Tibial nerve (tissue), 4 donors: ENCODE data around the gene GDAP2. TPM values are rescaled to one million over a fixed set of nuclear protein-coding genes. Genes with fewer than 3 reads are reported as not detected.

Source experiments
- DNase-seq, 2 donors: peaks; one replicate each; pipeline ENCODE4 v3.0.0-alpha.2; 2019; ENCODE audit warnings: low spot score in 2 of 2
- H3K27ac ChIP-seq, 4 donors: fragments of 200-600 bp; sonication (generic) in 3 of 4; one replicate each; pipeline ENCODE4 v1.5.1; 2017 to 2019; ENCODE audit warnings: mild to moderate bottlenecking in 1 of 4
- H3K27me3 ChIP-seq, 2 donors: fragments of 200-600 bp; sonication (generic) in 1 of 2; one replicate each; pipeline versions ENCODE4 v1.5.1 to v1.6.0; 2017 to 2019
- H3K36me3 ChIP-seq, 3 donors: fragments of 200-600 bp; sonication (generic); one replicate each; pipeline ENCODE4 v1.5.1; 2018 to 2019
- H3K4me1 ChIP-seq, 4 donors: fragments of 200-600 bp; sonication (generic) in 3 of 4; one replicate each; pipeline ENCODE4 v1.5.1; 2017 to 2019
- H3K4me3 ChIP-seq, 4 donors: fragments of 200-600 bp; sonication (generic) in 3 of 4; one replicate each; pipeline ENCODE4 v1.5.1; 2017 to 2019; ENCODE audit warnings: mild to moderate bottlenecking in 1 of 4, moderate library complexity in 1 of 4
- H3K9me3 ChIP-seq, 4 donors: fragments of 200-600 bp; sonication (generic) in 3 of 4; one replicate each; pipeline ENCODE4 v1.5.1; 2017 to 2019
- EP300 ChIP-seq, 2 donors: sonication (generic); formaldehyde crosslinking; IDR thresholded peaks; one replicate each; pipeline ENCODE4 v1.6.1; 2017; ENCODE audit warnings: antibody characterized with exemption in 2 of 2, mild to moderate bottlenecking in 1 of 2
- POLR2A ChIP-seq, 2 donors: fragments of 450-650 bp; IDR thresholded peaks; one replicate each; pipeline ENCODE4 v1.6.1; 2017; ENCODE audit warnings: antibody characterized with exemption in 2 of 2, mild to moderate bottlenecking in 2 of 2, moderate library complexity in 2 of 2
- whole genome bisulfite sequencing, 2 donors: methylation state at CpG; one replicate each; pipeline ENCODE4 v1.1.5; 2018; 5-methylcytosine and 5-hydroxymethylcytosine counted together
- total RNA-seq, 4 donors: library from RNA; depleted of rRNA; stranded (reverse); fragments of >200 nt; gene quantifications; one replicate each; pipeline ENCODE4 v1.1.0, GENCODE V29; 2016
- TF ChIP-seq, protein P1 (sequence below), 5 experiments: fragments of 200-600 bp in 3 of 5; fragments of 450-650 bp in 2 of 5; sonication (generic) in 3 of 5; IDR thresholded peaks; one replicate each; pipeline ENCODE4 v1.5.1; 2016 to 2019; ENCODE audit warnings: antibody characterized with exemption in 5 of 5, mild to moderate bottlenecking in 3 of 5, moderate library complexity in 2 of 5

GDAP2 gene
- total RNA-seq, 4 donors from 2014 or later = 21.8 to 24.3 (median 22.8) TPM

GRCh38 chr1:117821774-117822482 is 107.5 kb downstream of the GDAP2 start:
- H3K27ac ChIP-seq = no peak overlapping the region

GRCh38 chr1:117821382-117821755 is 108.1 kb downstream of the GDAP2 start:
- H3K27me3 ChIP-seq = no peaks in the 10 kb centered on the region
- no peak overlapping the region for H3K4me3 ChIP-seq
- no peak overlapping the region for H3K27ac ChIP-seq
- H3K36me3 ChIP-seq = no peaks in the 10 kb centered on the region
- no peaks in the 10 kb centered on the region for H3K9me3 ChIP-seq
- 59 to 86% methylated on average over 5 of the region's 5 CpGs for WGBS, 2 donors
- no peak for DNase-seq
- H3K4me1 ChIP-seq = peaks cover 0 to 40% (median 0%) of the 10 kb centered on the region in 4 donors
- TF ChIP-seq EP300 (IDR thresholded peaks at IDR 0.05) = no peak
- TF ChIP-seq, protein P1, sequence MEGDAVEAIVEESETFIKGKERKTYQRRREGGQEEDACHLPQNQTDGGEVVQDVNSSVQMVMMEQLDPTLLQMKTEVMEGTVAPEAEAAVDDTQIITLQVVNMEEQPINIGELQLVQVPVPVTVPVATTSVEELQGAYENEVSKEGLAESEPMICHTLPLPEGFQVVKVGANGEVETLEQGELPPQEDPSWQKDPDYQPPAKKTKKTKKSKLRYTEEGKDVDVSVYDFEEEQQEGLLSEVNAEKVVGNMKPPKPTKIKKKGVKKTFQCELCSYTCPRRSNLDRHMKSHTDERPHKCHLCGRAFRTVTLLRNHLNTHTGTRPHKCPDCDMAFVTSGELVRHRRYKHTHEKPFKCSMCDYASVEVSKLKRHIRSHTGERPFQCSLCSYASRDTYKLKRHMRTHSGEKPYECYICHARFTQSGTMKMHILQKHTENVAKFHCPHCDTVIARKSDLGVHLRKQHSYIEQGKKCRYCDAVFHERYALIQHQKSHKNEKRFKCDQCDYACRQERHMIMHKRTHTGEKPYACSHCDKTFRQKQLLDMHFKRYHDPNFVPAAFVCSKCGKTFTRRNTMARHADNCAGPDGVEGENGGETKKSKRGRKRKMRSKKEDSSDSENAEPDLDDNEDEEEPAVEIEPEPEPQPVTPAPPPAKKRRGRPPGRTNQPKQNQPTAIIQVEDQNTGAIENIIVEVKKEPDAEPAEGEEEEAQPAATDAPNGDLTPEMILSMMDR (IDR thresholded peaks at IDR 0.05) = no peak
- TF ChIP-seq POLR2A (IDR thresholded peaks at IDR 0.05) = no peak

More at GRCh38 chr1:117821774-117822482, 107.5 kb downstream of the GDAP2 start:
- no peak for DNase-seq
- no peak overlapping the region for H3K4me3 ChIP-seq
- TF ChIP-seq, protein P1 (IDR thresholded peaks at IDR 0.05) = no peak
- TF ChIP-seq EP300 (IDR thresholded peaks at IDR 0.05) (no peak), POLR2A (IDR thresholded peaks at IDR 0.05) (no peak)
- no peaks in the 10 kb centered on the region for H3K9me3 ChIP-seq
- H3K4me1 ChIP-seq = peaks cover 0 to 43% (median 0%) of the 10 kb centered on the region in 4 donors
- H3K27me3 ChIP-seq = no peaks in the 10 kb centered on the region
- 66 to 67% methylated on average over 3 of the region's 3 CpGs for WGBS, 2 donors
- H3K36me3 ChIP-seq = no peaks in the 10 kb centered on the region

- WGBS, 2 donors = 73 to 75% methylated on average over 6 to 7 of the region's 7 CpGs
Observed at GRCh38 chr1:117820694-117821381, 108.6 kb downstream of the GDAP2 start.

GRCh38 chr1:117820096-117820495 is 109.3 kb downstream of the GDAP2 start:
- no peak for DNase-seq
- 82 to 100% methylated on average over 2 of the region's 2 CpGs for WGBS, 2 donors
- no peak overlapping the region for H3K4me3 ChIP-seq
- H3K9me3 ChIP-seq = no peaks in the 10 kb centered on the region
- peaks cover 0 to 35% (median 0%) of the 10 kb centered on the region in 4 donors for H3K4me1 ChIP-seq
- no peaks in the 10 kb centered on the region for H3K36me3 ChIP-seq
- H3K27ac ChIP-seq = no peak overlapping the region
- TF ChIP-seq POLR2A (IDR thresholded peaks at IDR 0.05) (no peak), EP300 (IDR thresholded peaks at IDR 0.05) (no peak)
- TF ChIP-seq, protein P1 (IDR thresholded peaks at IDR 0.05) = no peak
- H3K27me3 ChIP-seq = no peaks in the 10 kb centered on the region

More at GRCh38 chr1:117820694-117821381, 108.6 kb downstream of the GDAP2 start:
- TF ChIP-seq, protein P1 (IDR thresholded peaks at IDR 0.05) = no peak
- TF ChIP-seq POLR2A (IDR thresholded peaks at IDR 0.05) = no peak
- DNase-seq = no peak
- no peaks in the 10 kb centered on the region for H3K9me3 ChIP-seq
- no peak overlapping the region for H3K27ac ChIP-seq
- H3K4me1 ChIP-seq = peaks cover 0 to 38% (median 0%) of the 10 kb centered on the region in 4 donors
- no peaks in the 10 kb centered on the region for H3K36me3 ChIP-seq
- no peaks in the 10 kb centered on the region for H3K27me3 ChIP-seq
- H3K4me3 ChIP-seq = no peak overlapping the region

DNA sequence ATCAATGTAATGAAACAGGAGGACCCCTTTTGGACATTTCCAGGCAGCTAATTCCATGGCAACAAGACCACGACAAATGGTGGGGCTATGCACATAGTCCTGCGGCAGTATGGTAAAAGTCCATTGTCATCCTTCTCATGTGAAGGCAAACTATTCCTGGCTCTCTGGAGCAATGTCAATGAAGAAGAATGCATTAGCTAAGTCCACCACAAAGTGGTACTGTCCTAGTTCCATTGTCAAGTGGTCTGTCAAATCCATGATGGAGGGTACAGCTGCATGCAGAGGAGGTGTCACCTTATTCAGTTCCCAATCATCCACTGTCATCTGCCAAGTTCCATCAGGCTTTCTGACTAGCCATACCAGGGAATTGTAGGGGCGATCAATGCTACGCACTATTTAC is 110.1 kb downstream of the GDAP2 start:
- no peaks in the 10 kb centered on the region for H3K36me3 ChIP-seq
- DNase-seq = no peak
- no peak overlapping the region for H3K4me3 ChIP-seq
- TF ChIP-seq, protein P1 (IDR thresholded peaks at IDR 0.05) = no peak
- no peaks in the 10 kb centered on the region for H3K27me3 ChIP-seq
- WGBS, 2 donors = 70 to 80% methylated on average over 4 of the region's 4 CpGs
- H3K4me1 ChIP-seq = peaks cover 0 to 34% (median 0%) of the 10 kb centered on the region in 4 donors
- H3K9me3 ChIP-seq = no peaks in the 10 kb centered on the region
- no peak overlapping the region for H3K27ac ChIP-seq
